Activated naive CD4-positive, alpha-beta T cell treated with Interleukin-2 at 50 U/mL for 16 hours (primary cell): ENCODE measurements around the gene MORN5.
"Not testable (repeated sequence)": the region's sequence is repeated elsewhere in the genome, so short reads cannot be mapped to it uniquely, and the experiment has no call there.

Source experiments
- DNase-seq: peaks from one replicate; pipeline ENCODE4 v3.0.0-alpha.2; 2020

The MORN5 gene

DNA sequence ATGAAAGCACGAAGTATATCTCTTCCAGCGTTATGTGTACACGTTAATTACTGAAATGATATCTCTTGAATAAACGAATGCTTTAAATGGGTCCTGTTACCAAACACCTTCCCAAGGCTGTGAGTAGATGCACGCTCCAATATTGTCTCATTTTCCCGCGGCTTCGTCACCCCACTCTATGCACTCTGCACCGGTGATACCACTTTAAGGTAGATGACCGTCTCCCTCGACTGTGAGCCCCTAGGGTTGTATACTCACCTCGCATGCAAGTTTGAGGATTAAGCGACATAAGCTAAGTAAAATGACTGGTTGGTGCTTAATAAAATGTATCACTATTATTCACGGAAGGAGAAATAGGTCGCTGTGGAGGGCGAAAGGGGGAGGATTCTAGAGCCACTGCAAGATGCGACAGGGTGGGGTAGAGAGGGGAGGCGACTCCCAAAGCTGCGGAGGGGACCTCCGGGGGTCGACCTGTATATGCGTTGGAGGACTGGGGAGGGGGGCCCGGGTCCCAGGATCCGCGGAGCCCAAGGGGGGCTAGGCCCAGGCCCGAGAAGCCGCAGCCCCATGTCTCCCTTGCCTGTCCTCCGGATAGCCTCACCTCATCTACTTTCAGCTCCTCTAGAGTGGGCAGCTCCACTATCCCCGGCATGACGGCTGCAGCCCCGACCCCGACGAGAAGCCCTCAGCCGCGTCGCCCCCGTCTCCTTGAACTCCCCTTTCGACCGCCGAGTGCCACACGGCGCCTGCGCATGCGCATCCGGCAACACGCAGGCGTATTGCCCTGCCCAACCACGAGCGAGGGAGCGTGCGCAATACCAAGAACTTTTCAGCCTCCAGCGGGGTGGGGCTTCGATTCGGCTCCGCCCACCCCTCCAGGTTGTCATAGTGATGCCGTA lies at the start of gene MORN5, which contains the start of gene NDUFA8:
MORN5 (plus strand) TSS at position 883 of the 899 bp plus-strand sequence. CDS start 65 bp downstream, outside the sequence.
NDUFA8 (minus strand) TSS at position 754 of the 899 bp plus-strand sequence; CDS start at position 652, 102 bp downstream.
- peak; percentile 95 for DNase-seq

DNA sequence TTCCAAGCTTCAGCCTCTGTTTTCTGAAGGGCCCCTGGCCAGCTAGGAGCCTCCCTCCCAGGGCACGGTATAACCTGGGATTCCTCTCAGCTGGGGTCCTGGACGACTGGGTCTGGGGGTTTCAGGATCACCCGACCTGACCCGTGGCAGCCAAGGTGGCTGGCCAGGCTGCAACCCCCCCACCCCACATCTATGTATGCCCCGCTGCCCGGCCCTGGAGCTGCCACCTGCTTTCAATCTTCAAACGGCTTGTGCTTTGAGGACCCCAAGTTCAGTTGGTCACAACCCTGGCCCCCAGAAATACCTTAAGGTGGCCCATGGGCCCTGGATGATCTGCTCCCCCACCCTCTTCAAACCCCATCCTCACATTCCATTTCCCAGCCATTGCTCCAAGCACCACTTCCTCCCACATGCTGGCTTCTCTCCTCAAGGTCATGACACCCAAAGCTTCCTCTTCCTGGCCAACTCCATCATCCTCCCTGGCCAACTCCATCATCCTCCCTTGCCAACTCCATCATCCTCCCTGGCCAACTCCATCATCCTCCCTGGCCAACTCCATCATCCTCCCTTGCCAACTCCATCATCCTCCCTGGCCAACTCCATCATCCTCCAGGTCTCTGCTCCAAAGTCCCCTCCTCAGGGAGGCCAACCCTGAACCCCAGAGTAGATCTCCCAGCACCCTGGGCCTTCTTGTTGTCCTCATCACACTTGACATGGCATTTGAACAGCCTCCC lies 49.4 kb upstream of the MORN5 start:
- no peak for DNase-seq

DNA sequence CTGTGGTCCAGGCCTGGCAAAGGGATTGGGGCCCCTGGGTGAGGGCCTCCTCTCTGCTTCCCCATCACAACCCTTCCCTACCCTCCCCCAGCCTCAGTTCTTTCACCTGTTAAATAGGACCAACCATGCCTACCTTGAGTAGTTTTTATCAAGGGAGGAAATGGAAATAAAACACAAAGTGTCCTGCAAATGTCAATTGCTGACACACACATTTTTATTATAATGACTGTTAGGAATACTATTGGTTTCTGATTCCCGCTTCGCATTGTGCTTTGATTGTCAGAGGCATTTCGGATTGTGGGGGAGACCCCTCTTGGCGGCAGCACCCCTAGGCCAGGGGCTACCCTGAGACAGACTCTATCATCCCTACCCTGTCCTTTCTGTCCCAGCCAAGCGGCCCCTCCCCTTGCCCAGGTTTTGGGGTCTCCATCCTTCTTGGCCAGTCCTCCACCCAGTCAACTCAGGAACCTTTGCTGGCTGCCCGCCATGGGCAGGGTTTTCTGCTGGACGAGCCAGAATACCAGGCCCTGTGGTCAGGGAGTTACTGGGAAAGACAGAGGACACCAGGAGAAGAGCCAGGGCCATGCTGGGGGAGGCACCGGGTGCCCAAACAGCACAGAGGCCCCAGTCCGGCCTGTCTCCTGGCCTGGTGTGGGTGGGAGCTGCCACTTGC lies 48.2 kb upstream of the MORN5 start:
- DNase-seq, result no peak

DNA sequence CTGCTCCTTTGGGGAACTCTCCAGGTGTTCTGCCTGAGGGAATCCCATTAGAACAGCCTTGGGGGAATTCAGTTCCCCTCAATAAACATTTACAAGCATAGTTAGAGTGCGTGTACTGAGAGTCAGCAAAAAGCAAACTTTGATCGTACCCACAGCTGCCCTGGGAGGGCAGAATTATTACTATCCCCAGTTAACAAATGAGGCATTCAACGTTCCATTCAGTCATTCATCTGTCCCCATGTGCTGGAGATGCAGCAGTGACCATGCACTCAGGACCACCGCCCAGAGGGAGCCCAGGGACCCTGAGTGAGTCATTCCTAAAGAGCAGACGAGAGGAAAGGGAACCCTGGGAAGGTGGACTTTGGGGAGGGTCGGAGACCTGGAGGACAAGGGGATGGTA lies 47.5 kb upstream of the MORN5 start:
- DNase-seq, result no peak

DNA sequence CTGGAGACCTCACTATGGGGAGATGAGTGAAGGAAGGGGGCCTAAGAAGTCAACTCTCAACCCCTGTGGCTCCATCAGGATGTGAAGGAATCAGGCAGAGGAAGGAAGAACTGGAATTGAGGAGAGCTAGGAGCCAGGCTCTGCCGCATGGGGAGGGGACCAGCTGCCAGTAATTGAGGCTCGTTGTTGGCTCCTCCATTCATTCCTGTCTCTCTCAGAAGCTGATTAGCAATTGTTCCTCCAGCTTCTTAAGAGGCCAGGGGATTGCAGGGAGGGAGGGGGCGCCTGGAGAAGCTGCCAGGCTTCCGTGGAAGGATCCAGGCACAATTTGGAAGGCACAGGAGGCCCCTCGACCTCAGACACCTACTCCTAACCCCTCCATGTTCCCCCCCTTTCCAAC lies 46.1 kb upstream of the MORN5 start:
- no peak for DNase-seq

DNA sequence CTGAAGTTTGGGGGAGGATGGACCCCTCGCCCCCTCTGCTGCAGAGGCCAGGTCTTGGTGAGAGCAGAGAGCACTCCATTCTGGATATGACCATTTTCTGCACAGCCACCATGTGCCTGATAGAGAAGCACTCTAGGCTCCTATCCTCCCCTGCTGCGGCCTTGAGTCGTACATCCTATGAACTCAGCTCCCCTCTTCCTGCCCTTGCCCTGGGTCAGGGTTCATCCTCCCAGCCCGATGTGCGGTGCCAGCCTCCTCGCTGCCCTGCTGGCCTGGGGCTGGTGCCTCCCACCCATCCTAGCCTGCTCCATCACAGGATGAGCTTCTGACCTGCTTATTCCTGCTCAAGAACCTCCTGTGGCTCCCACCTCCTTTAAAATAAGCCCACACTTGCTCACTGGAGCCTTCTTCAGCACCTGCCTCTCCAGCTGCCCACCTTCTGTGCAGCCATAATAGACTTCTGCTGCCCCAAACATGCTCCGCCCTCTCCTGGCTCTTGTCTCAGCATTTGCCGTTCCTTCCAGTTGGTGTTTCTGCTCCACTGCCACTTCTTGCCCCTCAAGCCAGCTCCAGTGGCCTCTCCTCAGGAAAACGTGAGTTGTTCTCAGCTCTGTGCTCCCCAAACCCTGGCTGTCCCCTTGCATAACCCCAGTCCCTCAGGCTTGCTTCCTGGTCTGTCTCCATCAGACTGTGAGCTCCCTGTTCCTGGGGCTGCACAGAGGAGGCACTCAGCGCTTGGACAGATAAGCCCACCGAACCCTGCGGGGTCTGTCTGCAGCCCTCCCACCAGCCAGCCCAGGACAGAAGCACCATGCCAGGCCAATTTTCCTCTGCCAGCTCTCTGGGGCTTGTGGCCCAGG lies 44.3 kb upstream of the MORN5 start:
- DNase-seq, result no peak

DNA sequence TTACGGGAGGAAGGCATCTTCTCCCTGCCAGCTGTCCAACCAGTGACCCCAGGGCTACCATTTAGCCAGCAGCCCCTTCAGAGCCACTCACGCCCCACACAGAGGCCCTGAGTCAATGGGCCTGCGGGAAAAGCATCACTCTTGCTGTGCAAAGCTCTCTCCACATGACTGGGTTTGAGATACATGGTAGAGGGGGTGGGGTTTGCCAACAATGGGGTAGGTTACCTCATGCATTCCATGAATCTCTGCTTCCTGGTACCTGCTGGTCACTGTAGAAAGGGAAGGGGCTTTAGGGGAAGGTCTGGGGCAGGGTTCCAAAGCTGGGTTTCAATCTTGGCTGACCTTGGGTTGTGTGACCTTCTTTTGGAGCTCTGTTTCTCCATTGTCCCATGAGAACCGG lies 43.7 kb upstream of the MORN5 start:
- DNase-seq, result no peak

DNA sequence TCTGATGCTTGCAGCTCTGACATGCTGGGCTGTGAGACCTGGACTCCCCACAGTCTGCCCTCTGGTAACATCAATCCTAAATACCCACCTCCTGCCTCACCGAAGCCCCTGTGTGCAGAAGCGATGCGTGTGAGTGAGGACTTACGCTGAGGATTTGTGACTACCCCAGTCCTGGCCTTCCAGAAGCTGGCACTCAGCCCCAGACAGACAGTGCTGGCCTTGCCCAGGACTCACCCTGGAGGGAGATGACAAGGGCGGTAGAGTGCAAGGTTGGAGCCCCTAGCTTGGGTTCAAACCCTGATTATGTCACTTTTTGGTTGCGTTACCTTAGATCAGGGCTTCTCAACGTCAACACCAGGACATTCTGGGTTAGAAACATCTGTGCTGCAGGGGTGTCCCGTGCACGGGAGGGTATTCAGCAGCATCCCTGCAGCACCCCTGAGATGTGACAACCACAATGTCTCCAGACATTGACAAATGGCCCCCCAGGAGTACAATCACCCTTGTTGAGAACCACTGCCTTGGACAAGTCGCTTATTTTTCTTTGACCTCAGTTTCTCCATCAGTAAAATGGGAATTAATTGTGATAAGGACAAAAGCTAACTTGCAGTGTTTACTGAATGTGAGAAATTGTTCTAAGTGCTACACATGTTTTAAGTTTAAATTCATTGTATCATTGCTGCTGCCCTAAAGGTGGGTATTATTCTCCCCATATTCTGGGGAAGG lies 43.1 kb upstream of the MORN5 start:
- DNase-seq, result no peak

DNA sequence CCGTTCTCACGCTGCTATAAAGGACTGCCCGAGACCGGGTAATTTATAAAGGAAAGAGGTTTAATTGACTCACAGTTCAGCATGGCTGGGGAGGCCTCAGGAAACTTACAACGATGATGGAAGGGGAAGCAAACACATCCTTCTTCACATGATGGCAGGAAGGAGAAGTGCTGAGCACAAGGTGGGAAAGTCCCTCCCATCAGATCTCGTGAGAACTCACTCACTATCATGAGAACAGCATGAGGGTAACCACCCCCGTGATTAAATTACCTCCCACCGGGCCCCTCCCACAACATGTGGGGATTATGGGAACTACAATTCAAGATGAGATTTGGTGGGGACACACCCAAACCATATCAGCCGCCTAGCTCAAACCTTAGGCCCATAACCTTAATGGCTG lies 42.5 kb upstream of the MORN5 start:
- DNase-seq, result not testable (repeated sequence)

DNA sequence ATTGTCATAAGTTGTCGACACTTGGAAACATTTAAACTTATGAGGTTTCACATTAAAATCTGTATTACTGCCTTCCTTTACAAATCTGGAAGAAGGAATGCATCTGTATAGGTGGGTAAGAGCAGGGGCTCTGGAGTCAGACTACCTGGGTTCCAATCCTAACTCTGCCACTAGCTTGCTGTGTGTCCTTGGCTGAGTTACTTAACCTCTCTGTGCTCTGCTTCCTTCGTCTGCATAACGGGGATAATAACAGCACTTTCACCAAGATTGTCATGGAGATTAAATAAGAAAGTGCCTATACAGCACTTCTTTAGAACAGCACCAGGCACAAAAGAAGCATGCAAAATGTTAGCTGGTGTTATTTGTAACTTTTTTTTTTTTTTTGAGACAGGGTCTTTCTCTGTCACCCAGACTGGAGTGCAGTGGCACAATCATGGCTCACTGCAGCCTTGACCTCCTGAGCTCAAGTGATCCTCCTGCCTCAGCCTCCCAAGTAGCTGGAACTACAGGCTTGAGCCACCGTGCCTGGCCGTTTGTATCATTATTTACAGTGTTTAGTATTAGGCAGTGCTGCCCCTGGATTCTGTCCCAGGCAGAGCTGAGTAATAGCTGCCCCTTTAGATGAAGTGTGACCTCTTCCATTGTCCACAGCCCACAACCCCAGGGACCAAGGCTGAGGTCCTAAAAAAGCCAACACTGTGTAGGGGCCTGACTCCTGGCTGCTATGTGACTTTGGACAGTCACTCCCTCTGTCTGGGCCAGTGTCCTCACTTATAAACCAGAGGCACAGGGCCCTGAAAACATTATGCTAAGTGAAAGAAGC lies 41.2 kb upstream of the MORN5 start:
- no peak for DNase-seq

DNA sequence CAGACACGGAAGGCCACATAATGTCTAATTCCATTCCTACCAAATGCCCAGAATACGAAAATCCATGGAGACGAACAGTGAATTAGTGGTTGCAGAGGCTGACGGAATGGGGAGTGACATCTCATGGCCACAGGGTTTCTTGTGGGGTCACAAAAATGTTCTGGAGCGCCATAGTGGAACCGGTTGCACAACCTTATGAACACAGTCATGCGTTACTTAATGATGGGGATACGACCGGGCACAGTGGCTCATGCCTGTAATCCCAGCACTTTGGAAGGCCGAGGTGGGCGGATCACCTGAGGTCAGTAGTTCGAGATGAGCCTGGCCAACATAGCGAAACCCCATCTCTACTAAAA lies 40.6 kb upstream of the MORN5 start:
- DNase-seq, result no peak

DNA sequence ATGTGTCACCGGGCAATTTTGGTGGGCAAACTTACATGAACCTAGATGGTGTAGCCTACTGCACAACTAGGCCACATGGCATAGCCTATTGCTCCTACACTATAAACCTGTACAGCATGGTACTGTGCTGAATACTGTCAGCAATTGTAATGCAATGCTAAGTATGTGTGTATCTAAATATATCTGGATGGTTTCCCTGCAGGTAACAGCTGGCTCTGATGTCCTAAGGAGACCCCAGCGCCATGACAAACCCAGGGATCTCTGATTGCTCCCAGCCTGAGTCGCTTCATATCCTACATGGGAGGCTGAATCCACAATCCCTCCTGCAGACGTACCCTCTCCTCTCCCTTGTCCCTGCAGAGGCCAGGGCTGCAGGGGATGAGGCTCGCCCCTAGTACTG lies 40.0 kb upstream of the MORN5 start:
- no peak for DNase-seq

DNA sequence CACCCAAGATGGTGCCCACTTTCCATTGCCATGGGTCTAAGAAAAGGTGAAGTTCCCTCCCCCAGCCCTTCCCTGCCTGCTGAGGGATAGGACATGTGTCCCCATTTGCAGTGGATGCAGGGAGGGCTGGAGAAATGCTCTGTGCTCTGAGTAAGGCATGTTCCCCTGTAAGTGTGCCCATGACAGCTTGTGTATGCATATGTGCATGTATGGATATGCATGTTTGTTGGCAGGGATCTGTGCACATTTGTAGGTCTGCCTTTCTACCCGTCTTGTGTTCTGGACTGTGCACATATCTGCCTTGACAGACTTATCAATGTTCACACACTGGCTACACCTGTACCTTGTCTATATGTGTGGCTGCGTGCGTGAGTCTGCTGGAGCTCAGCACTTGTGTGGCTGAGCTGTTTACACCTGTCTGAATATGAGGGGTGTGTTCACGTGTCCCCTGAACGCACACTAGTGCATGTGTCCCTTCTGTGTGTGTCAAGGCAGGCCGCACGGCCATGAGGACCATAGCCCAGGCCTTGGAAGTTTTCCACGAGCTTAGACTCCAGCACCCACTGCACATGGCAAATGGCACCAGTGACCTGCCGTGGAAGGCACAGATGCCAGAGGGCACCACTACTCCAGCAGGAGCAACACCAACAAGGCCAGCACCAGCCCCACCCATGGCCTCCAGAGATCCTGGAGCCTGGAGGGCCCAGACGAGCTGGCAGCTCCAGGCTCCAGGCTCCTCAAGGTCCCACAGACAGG lies 39.2 kb upstream of the MORN5 start:
- DNase-seq, result no peak

DNA sequence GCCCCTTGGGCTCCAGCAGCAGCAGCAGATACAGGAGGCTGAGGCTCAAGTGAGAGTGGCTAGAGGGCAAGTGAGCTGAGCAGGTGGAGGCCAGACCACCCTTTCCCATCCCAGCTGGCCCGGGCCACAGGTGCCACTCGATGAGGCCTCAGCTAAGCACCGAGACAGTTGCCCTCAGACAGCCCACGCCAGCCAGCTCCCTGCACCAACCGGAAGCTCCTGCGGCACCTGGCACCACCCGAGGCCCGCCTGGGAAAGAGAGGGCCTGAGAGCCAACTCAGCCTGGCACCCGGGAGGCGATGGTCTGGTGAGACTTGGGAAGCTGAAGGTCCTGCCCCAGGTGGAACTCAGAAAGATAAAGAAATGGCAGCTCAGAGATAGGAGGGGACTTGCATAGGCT lies 38.3 kb upstream of the MORN5 start:
- no peak for DNase-seq

DNA sequence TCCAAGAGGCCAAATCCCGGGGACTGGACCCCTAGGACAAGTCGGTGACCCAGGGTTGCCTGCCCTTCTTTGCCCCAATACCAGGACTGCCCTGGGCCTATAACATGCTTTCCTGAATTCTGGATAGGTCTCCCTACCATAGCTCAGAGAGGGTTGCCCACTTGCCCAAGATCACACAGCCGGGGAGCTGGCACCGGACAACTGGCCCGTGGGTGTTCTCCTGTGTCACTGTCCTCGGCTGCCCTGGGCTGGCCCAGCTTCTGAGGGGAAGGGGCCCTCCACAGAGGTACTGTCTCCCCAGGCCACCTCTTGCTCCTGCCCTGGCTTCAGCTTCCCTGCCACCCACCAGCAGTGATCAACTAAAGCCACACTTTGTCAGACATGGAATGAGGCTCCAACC lies 37.8 kb upstream of the MORN5 start:
- DNase-seq, result no peak

DNA sequence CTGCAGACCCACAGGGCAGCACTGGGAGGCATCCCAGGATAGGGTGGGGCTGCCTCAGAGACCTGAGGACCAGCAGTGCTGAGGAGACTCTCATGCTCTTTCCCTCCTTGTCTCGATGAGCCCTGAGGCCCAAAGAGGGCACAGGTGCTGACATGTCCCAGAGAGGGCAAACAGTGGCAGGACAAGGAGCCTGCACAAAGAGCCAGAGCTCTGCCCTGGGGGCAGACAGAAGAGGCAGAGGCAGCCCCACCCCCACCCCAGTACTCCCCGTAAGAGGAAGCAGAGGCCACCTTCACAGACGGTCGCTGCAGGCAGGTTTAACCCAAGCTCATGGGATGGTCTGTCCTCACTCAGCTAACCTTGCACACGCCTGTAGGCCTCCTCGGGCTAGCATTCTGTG lies 37.2 kb upstream of the MORN5 start:
- no peak for DNase-seq

DNA sequence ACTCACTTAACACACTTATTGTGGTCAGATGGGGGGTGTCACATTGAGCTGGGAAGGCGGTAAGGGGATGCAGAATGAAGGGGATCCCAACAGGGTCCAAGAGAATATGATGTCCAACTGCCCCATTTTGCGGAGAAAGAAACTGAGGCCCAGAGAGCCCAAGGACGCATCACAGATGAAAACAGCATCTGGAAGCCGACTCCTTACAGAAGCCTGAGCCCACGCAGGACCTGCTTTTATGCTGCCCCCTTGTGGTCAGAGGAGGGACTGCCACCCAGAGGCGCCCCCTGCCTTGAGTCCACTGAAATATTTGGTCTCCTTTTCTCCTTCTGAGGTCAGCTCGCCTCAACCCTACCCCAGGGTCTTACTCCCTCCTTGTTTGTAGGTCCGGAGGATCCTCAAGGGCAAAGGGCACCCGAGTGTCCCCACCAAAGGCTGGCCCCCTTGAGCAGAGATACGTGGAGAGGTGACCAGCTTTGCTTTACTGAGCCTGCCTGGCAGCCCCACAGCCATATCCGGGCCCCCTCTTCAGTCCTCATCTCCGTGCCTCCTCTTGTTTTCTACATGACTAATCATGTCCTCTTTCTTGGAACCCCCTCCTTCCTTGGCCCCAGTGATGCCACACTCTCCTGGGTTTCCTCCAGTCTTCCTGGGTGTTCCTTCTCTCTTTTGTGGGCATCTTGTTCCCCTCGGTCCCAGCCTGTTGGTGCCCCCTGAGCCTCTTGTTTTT lies 36.6 kb upstream of the MORN5 start:
- peak; percentile 77 for DNase-seq

DNA sequence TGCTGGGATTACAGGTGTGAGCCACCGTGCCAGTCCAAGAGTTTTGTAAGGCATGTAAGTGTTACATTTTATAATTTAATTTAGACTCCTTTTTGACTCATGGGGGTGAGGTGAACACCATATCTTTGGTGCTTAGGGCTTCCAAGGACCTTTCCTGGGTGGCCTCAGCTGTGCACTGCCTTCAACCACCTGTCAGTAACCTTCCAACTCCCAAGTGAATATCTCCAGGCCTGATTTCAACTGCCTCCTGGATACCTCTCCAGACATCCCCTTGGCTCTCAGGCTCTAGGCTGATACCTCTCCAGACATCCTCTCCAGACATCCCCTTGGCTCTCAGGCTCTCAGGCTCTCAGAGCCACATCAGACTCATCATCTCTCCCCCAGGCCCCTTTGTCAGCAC lies 35.7 kb upstream of the MORN5 start:
- no peak for DNase-seq

DNA sequence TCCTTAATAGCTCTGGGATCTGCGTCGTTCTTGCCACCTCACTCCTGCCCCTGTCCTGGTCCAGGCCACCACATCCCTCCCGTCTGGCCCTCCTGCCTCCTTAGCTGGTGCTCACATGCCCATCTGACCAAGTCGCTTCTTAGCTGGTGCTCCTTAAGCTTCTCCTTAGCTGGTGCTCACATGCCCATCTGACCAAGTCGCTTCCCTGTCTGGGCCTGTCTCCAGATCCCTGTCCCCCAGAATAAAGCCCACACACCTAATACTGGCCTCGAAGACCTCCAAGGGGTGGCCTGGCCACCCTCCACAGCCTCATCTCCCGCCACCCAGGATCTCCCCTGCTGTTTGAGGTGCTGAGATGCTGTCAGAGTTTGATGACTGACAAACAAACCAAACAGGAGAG lies 35.2 kb upstream of the MORN5 start:
- DNase-seq, result no peak

DNA sequence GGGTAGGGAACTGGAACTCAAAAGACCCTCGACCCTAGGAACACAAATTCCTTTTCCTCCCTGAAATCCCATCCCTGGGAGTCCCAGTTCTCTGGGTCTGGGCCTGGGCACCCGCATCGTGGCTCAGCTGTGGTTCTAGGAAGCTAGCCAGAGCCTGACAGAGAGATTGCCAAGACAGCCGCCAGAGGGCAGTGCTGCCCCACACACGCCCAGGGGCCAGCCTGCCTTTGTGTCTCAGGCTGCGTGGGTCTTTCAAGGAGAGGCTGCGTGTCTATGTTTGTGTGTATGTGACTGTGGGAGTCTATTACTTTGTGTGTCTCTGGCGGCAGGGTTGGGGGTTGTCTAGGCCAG lies 34.6 kb upstream of the MORN5 start:
- DNase-seq, result peak; percentile 82
